ENCODE measurements around the gene DPYD. TPM values are rescaled to one million over a fixed set of nuclear protein-coding genes. Genes with fewer than 3 reads are reported as not detected.

Gene DPYD
- total RNA-seq: 10 to 100 TPM; 30.6 to 58.4 (median 35.4) TPM

DNA sequence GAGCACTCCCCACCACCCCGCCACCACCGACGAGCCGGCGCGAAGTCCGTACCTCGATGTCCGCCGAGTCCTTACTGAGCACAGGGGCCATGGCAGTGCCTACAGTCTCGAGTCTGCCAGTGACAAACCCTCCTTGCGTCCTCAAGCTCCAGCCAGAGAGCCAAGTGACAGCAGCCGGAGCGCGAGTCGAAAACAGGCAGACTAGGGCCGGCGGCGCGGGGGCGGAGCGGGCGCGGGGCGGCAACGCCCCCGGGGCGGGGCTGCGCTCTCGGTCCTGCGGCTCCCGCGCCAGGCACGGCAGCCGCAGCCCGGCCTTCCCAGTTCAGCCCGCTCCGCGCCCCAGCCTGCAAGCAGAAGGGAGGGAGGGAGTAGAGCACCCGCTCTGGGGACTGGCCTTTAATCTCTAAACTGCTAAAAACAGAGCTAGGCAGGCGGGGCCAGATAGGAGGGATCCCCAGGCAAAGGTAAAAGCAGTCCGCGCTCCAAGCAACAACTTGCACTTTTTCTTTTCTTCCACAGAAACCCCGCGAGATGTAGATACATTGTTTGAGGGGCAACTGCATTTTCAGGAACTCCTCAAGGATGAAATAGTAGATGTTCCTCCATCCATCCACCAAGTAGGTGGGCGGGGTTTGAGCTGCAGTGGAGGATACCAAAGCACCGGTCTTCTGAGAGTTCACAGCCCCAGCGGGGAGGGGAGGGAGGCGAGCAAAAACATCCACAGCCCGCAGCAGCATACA is at the start of gene DPYD:
TSS of gene DPYD (minus strand) at position 203 of the 740 bp plus-strand sequence. CDS start at position 91, 112 bp downstream.
- no peaks in the 10 kb centered on the region for H3K36me3 ChIP-seq
- peak within 1 kb of the TSS; percentile 64 to 93 (median 86) for H3K4me3 ChIP-seq
- TF ChIP-seq POLR2A (IDR thresholded peaks at IDR 0.05) (peak in 2 of 4 donors; percentile 83 to 85), CTCF (IDR thresholded peaks at IDR 0.05) (no peak)
- no peaks in the 10 kb centered on the region for H3K9me3 ChIP-seq
- intact Hi-C loops (cut with DNase I): no loop called here
- H3K4me1 ChIP-seq: peaks cover 5 to 41% (median 15%) of the 10 kb centered on the region in 3 donors
- no peaks in the 10 kb centered on the region for H3K27me3 ChIP-seq
- DNase-seq: peak; percentile 31
- peak within 1 kb of the TSS; percentile 87 to 97 (median 92) for H3K27ac ChIP-seq
- WGBS, 2 donors: 0 to 2% methylated on average over 9 to 10 of the region's 50 CpGs

- no peaks in the 10 kb centered on the region for H3K4me1 ChIP-seq
- TF ChIP-seq POLR2A (IDR thresholded peaks at IDR 0.05): no peak
- no peak for TF ChIP-seq CTCF (IDR thresholded peaks at IDR 0.05)
- no peaks in the 10 kb centered on the region for H3K9me3 ChIP-seq
- H3K27ac ChIP-seq: no peak overlapping the region
- H3K27me3 ChIP-seq: no peaks in the 10 kb centered on the region
- no peak overlapping the region for H3K4me3 ChIP-seq
- intact Hi-C loops (cut with DNase I): no loop called here
- no peaks in the 10 kb centered on the region for H3K36me3 ChIP-seq
- DNase-seq: no peak
Measured at GRCh38 chr1:97960470-97960869, 39.6 kb upstream of the DPYD start.

DNA sequence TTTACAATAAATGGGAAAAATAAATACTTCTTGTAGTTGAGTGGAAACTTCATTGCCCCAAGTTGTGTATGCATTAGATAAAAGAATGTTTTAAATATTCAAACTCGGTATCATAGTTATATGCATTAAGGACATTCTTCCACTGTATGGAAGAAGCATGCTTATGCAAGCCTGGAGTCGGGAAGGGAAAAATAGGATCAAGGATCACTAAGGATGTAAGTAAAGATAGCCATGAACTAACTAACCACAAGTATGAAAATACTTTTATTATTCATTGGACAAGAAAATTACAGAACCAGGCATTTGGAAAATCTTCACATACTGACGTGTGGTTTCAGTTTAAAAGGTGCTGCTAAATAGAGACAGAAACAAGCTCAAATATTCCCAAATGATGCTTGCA is 26.9 kb upstream of the DPYD start:
- TF ChIP-seq POLR2A (IDR thresholded peaks at IDR 0.05) (no peak), CTCF (IDR thresholded peaks at IDR 0.05) (no peak)
- H3K4me1 ChIP-seq: no peaks in the 10 kb centered on the region
- no peaks in the 10 kb centered on the region for H3K36me3 ChIP-seq
- intact Hi-C loops (cut with DNase I): no loop called here
- no peak overlapping the region for H3K4me3 ChIP-seq
- no peak for DNase-seq
- WGBS, 2 donors: 70 to 78% methylated on average over 3 of the region's 3 CpGs
- no peaks in the 10 kb centered on the region for H3K9me3 ChIP-seq
- no peak overlapping the region for H3K27ac ChIP-seq
- H3K27me3 ChIP-seq: no peaks in the 10 kb centered on the region

- H3K4me1 ChIP-seq: peaks cover 0 to 3% (median 0%) of the 10 kb centered on the region in 3 donors
- no peak for TF ChIP-seq POLR2A (IDR thresholded peaks at IDR 0.05)
- no peak for TF ChIP-seq CTCF (IDR thresholded peaks at IDR 0.05)
- intact Hi-C loops (cut with DNase I): no loop called here
- no peaks in the 10 kb centered on the region for H3K9me3 ChIP-seq
- 37 to 48% methylated on average over 4 of the region's 4 CpGs for WGBS, 2 donors
- no peaks in the 10 kb centered on the region for H3K27me3 ChIP-seq
- H3K4me3 ChIP-seq: no peak overlapping the region
- H3K27ac ChIP-seq: no peak overlapping the region
- no peak for DNase-seq
- H3K36me3 ChIP-seq: no peaks in the 10 kb centered on the region
Measured at GRCh38 chr1:97943354-97943753, 22.5 kb upstream of the DPYD start.

- no peak overlapping the region for H3K4me3 ChIP-seq
- TF ChIP-seq POLR2A (IDR thresholded peaks at IDR 0.05) (no peak), CTCF (IDR thresholded peaks at IDR 0.05) (no peak)
- no peaks in the 10 kb centered on the region for H3K9me3 ChIP-seq
- H3K36me3 ChIP-seq: no peaks in the 10 kb centered on the region
- no peak for DNase-seq
- 63% methylated on average over 2 of the region's 2 CpGs for WGBS, 2 donors
- intact Hi-C loops (cut with DNase I): no loop called here
- peaks cover 0 to 12% (median 0%) of the 10 kb centered on the region in 3 donors for H3K4me1 ChIP-seq
- H3K27me3 ChIP-seq: no peaks in the 10 kb centered on the region
- H3K27ac ChIP-seq: no peak overlapping the region
Measured at GRCh38 chr1:97942161-97943123, 21.6 kb upstream of the DPYD start.
